Stimulated activated CD8-positive, alpha-beta memory T cell treated with anti-CD3 and anti-CD28 coated beads, Interleukin-12 subunit alpha, Interleukin-12 subunit beta, amount 100 ng/mL, for 1 hour (primary cell): ENCODE data around the gene LSM12.

Experiments
- DNase-seq: peaks from one replicate; pipeline ENCODE4 v3.0.0-alpha.2; 2020; ENCODE audit warnings: low read depth

Gene LSM12

DNA sequence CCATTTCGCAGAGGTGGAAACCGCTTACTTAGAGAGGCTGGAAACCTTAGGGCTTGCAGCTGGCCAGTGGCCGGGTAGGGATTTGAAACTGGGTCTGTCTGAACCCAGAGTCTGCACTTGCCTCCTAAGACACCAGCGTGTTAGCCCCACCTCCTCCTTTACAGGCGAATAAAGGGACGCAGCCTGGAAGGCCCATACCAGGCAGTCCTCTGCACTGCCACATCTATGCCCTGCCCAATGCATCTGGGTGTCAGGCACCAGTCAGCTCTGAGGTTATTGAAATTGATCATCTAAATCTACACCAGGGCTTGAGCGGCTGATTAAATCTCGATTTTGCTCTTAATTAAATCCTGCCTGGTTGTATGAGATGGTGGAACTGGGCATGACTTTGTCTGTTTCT, 82.0 kb downstream of the LSM12 start:
- DNase-seq = no peak
